Immature natural killer cell (primary cell): ENCODE data around the gene FUNDC2. TPM values are rescaled to one million over a fixed set of nuclear protein-coding genes. Genes with fewer than 3 reads are reported as not detected.

Experiments
- DNase-seq, 3 donors: peaks; one replicate each; pipeline ENCODE4 v3.0.0; 2022; ENCODE audit warnings: mixed read lengths in 1 of 3
- H3K27ac Mint-ChIP-seq, 6 donors: one replicate each; pipeline ENCODE4 v1.8.0; 2020; ENCODE audit warnings: mixed read lengths in 6 of 6, mild to moderate bottlenecking in 5 of 6, inconsistent platforms in 4 of 6, moderate library complexity in 3 of 6
- H3K27me3 Mint-ChIP-seq, 3 donors: one replicate each; pipeline ENCODE4 v1.8.0; 2020 to 2021; ENCODE audit warnings: low read depth in 3 of 3, mild to moderate bottlenecking in 3 of 3, mixed read lengths in 3 of 3, moderate library complexity in 3 of 3, inconsistent platforms in 1 of 3
- H3K36me3 Mint-ChIP-seq, 3 donors: one replicate each; pipeline ENCODE4 v1.8.0; 2020; ENCODE audit warnings: mixed read lengths in 3 of 3, inconsistent platforms in 2 of 3, mild to moderate bottlenecking in 2 of 3
- H3K4me1 Mint-ChIP-seq, 2 donors: one replicate each; pipeline ENCODE4 v1.8.0; 2020; ENCODE audit warnings: inconsistent platforms in 2 of 2, mild to moderate bottlenecking in 2 of 2, mixed read lengths in 2 of 2, moderate library complexity in 1 of 2
- H3K4me3 Mint-ChIP-seq, 5 donors: one replicate each; pipeline ENCODE4 v1.8.0; 2020; ENCODE audit warnings: mild to moderate bottlenecking in 5 of 5, mixed read lengths in 5 of 5, inconsistent platforms in 3 of 5, moderate library complexity in 3 of 5
- H3K9me3 Mint-ChIP-seq, 6 donors: one replicate each; pipeline ENCODE4 v1.8.0; 2020; ENCODE audit warnings: mild to moderate bottlenecking in 6 of 6, mixed read lengths in 6 of 6, inconsistent platforms in 4 of 6, moderate library complexity in 3 of 6
- polyA plus RNA-seq, 3 donors: library from polyadenylated mRNA; unstranded; fragments of 300-500 nt; fragmentation: Illumina TruSeq; gene quantifications; one replicate each; pipeline ENCODE4 v1.2.3, GENCODE V29; 2021

FUNDC2 gene
- polyA plus RNA-seq, 3 donors from 2014 or later, result 182 to 241 (median 234) TPM

DNA sequence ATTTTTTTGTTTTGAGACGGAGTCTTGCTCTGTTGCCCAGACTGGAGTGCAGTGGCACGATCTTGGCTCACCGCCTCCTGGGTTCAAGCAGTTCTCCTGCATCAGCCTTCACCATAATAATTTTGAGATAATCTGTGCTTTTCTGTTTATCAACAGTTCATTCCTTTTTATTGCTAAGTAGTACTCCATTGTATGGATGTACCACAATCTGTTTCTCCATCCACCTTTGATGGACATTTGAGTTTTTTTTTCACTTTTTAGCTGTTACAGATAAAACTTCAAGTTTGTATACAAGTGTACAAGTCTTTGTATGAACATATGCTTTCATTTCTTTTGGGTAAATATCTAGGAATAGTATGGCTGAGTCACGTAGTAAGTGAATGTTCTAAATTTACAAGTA, 9.0 kb downstream of the FUNDC2 start:
- peaks cover 1 to 7% of the 10 kb centered on the region in 2 donors for H3K4me1 Mint-ChIP-seq
- H3K27ac Mint-ChIP-seq, result no peak overlapping the region
- DNase-seq, result no peak
- no peak overlapping the region for H3K4me3 Mint-ChIP-seq
- H3K36me3 Mint-ChIP-seq, result peaks cover 4 to 22% (median 12%) of the 10 kb centered on the region in 3 donors
- peaks cover 0 to 2% (median 0%) of the 10 kb centered on the region in 6 donors for H3K9me3 Mint-ChIP-seq
- no peaks in the 10 kb centered on the region for H3K27me3 Mint-ChIP-seq

DNA sequence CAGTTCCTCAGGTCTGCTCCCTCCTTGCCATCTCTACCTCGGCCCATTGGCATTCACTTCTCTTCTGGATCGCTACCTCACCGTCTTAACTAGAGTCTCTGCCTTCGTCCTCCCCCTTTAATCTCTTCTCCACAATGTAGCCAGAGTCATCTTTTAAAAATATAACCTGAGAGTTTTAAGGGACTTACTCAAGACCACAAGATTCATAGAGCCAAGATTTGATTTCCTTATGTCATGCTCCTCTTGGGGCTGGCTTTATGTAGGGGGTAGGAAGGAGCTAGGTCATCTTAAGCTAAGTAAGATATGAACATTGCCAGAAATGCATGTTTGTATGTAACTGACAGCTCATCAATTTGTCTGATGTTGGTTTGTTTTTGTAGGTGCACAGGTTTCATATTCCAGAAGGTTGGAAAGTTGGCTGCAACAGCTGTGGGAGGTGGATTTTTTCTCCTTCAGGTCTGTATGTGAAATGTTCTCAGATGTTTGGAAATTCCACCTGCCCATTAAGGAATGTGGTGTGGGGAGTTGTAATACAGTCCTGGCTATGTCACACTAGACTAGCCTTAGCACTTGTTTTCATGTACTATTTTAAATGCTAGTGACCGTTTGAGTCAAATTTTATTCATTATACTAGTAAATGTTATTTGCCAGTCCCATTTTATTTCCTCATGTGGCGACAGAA, 19.6 kb downstream of the FUNDC2 start:
- Mint-ChIP-seq H3K9me3 (no peaks in the 10 kb centered on the region), H3K4me3 (no peak overlapping the region), H3K36me3 (no peaks in the 10 kb centered on the region), H3K27me3 (peaks cover 0 to 3% (median 0%) of the 10 kb centered on the region in 3 donors), H3K4me1 (peaks cover 2 to 6% of the 10 kb centered on the region in 2 donors), H3K27ac (no peak overlapping the region)
- DNase-seq, result no peak

DNA sequence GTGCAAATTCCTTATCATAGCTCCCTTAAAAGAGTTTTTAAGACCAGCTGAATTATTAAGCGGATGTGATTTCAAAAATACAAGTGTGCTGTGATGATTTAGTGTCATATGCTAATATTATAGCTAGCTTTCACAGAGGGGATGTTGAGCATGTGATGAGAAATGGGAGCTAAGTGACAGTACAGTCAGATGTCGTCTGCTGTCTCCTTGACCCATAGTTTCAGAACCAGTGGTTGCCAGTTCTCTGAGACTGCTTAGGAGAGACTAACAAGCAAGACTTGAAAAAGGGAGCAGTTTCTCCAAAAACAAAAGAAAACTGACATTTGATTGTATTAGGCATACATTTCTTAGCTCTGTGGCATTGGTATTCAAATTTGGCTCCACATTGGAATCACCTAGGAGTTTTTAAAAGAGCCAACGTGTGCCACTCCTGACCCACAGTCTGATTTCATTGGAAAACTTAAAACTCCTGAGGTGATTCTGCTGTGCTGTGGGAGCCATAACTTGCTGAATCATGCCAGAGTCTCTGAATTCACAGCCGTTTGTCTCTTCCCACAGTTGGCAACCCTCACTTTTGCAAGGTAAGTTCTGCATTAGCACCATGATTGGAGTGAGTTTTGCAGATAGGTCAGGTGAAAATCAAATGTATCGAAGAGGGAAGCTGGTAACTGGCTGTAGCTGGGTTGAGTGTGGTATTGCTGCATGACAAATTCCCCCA, 20.3 kb downstream of the FUNDC2 start:
- Mint-ChIP-seq H3K9me3 (no peaks in the 10 kb centered on the region), H3K27me3 (peaks cover 0 to 3% (median 2%) of the 10 kb centered on the region in 3 donors), H3K4me1 (peaks cover 2 to 6% of the 10 kb centered on the region in 2 donors), H3K36me3 (no peaks in the 10 kb centered on the region), H3K4me3 (no peak overlapping the region), H3K27ac (no peak overlapping the region)
- no peak for DNase-seq

DNA sequence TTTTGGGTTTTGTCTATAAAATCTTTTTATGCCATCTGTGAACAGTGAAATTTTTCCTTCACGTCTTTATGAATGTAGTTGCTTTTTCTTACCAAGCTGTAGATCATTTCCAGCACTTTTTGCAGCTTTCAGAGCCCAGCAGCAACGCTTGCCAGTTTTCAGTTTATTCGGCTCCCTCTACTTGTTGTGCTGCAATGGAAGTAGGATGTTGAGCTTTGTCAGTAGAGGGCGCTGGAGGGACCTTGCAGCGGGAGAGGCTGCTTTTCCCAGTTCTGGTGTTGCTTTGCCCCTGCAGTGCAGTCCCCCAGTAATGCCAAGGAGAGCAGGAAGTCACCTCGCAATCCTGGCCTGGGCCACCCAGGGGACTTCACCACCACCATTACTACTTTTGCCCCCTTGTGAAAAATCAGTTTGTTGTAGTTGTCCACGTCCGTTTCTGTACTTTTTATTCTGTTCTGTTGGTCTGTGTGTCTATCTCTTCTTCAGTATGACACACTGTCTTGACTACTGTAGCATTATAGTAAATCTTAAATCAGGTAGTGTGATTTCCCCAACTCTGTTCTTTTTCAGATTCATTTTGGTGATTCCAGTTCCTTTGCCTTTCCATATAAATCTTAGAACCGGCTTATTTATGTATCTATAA, 22.5 kb downstream of the FUNDC2 start:
- DNase-seq, result peak in 2 of 3 donors; percentile 40
- H3K27ac Mint-ChIP-seq, result peak overlapping the region in 2 of 6 donors; percentile 31 to 46
- H3K27me3 Mint-ChIP-seq, result peaks cover 2 to 4% (median 3%) of the 10 kb centered on the region in 3 donors
- no peak overlapping the region for H3K4me3 Mint-ChIP-seq
- H3K4me1 Mint-ChIP-seq, result peaks cover 2 to 6% of the 10 kb centered on the region in 2 donors
- H3K9me3 Mint-ChIP-seq, result no peaks in the 10 kb centered on the region
- H3K36me3 Mint-ChIP-seq, result no peaks in the 10 kb centered on the region

DNA sequence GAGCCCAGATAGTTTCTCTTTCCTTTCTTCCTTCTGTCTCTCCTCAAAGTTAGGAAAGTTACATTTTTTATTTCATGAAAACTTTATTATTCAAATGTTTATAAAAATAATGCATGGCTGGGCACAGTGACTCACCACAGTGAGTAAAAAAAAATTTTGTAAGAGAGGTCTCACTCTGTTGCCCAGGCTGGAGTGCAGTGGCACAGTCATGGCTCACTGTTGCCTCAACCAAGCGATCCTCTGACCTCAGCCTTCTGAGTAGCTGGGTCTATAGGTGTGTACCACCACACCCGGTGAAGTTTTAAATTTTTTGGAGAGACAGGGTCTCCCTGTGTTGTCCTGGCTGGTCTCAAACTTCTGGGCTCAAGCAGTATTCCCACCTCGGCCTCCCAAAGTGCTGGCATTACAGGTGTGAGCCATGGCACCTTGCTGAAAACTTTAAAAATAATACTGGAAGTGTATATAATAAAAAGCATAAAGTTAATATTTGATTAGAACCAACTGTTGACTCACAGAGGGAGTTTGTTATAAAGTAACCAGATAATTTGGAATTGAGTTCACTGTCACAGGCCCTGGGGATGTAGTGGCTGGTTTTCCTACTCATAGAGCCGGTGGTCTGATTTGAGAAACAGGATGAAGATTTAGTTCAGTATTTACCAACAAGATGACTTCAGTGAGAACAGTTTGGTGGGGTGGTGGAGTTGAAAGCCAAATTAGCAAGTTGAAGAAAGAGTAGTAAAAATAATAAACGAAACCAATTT, 26.3 kb downstream of the FUNDC2 start:
- Mint-ChIP-seq H3K4me1 (peaks cover 15 to 22% of the 10 kb centered on the region in 2 donors), H3K36me3 (no peaks in the 10 kb centered on the region), H3K27ac (peak overlapping the region in 4 of 6 donors; percentile 4 to 68 (median 40)), H3K27me3 (peaks cover 2 to 6% (median 4%) of the 10 kb centered on the region in 3 donors), H3K9me3 (no peaks in the 10 kb centered on the region), H3K4me3 (no peak overlapping the region)
- DNase-seq, result no peak

DNA sequence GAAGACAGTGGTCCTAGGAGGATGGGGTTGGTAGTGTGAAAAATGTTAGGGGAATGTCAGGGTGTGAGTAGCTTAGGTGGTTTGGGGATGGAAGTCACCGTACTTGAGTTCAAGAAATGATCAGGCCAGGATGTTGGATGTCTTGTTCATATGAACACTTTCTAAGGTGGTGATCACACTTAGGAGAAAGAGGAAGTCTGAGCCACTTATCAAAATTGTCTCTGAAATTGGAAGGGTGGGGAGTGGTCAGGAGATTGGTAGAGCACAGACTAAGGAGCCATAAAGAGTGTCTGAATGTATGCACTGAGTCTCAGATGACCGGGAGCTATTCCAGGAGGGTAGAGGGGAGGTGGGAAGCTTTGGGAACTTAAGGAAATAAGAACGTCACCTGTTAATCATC, 27.0 kb downstream of the FUNDC2 start:
- Mint-ChIP-seq H3K9me3 (no peaks in the 10 kb centered on the region), H3K4me1 (peaks cover 19 to 22% of the 10 kb centered on the region in 2 donors), H3K4me3 (no peak overlapping the region), H3K27me3 (peaks cover 2 to 6% (median 4%) of the 10 kb centered on the region in 3 donors), H3K27ac (peak overlapping the region in 2 of 6 donors; percentile 49 to 68), H3K36me3 (no peaks in the 10 kb centered on the region)
- no peak for DNase-seq

DNA sequence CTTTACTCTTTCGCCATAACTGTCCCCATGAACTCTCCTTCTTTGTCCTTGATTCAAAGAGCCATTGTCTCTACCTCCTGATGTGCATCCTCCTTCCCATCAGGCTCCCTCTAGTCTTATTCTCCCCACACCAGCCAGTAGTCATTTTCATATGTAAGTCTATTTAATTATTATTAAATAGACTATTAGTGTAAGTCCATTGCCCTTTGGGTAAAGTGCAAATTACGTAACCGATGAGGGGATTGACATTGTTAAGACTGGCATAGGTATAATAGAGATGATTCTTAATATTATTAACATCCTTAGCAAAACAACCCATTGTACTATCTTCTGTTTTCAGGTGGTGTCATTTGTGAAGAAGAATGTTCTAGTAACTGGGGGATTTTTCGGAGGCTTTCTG, 27.6 kb downstream of the FUNDC2 start:
- Mint-ChIP-seq H3K4me1 (peaks cover 17% of the 10 kb centered on the region in 2 donors), H3K4me3 (no peak overlapping the region), H3K27ac (peak overlapping the region in 1 of 6 donors; percentile 68), H3K36me3 (no peaks in the 10 kb centered on the region), H3K9me3 (no peaks in the 10 kb centered on the region), H3K27me3 (peaks cover 2 to 6% (median 4%) of the 10 kb centered on the region in 3 donors)
- DNase-seq, result no peak

DNA sequence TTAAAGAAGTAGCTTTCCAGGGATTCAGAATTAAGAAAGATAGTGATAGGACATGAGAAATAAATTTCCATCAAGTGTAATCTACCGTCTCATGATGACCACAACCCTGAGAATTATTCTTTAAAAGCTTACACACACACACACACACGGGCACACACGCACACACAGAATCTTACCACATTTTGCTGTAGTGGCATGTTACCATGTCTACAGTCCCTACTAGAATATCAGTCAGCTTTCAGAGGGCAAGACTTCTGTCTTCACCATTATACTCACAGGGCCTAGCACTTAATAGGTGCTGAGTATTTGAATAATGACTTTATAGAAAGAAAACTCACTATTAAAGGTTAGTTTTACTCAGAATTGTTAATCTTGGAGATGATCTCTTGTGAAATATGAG, 28.9 kb downstream of the FUNDC2 start:
- no peak for DNase-seq
- Mint-ChIP-seq H3K4me1 (peaks cover 17% of the 10 kb centered on the region in 2 donors), H3K9me3 (no peaks in the 10 kb centered on the region), H3K27me3 (peaks cover 2 to 6% (median 4%) of the 10 kb centered on the region in 3 donors), H3K4me3 (no peak overlapping the region), H3K36me3 (no peaks in the 10 kb centered on the region), H3K27ac (no peak overlapping the region)

DNA sequence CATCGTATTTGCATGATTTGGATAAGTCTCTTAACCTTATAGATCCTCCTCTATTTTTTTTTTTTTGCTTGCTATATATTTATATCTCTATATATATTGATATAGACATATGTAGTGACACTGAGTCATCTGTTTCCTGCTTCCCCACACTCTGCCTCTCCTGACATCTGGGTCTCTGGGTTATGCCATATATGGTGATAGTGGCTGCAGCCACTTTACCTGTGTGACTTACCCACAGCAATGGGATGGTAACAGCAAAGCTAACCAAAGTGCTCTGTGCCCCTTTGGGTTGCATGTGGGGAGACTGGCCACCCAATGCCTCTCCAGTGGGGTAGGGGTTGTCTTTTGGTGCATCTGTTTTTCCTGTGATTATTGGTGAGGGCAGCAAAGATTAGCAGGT, 29.8 kb downstream of the FUNDC2 start:
- no peak overlapping the region for H3K4me3 Mint-ChIP-seq
- no peak for DNase-seq
- H3K27me3 Mint-ChIP-seq, result peaks cover 2 to 6% (median 4%) of the 10 kb centered on the region in 3 donors
- peaks cover 17% of the 10 kb centered on the region in 2 donors for H3K4me1 Mint-ChIP-seq
- H3K36me3 Mint-ChIP-seq, result no peaks in the 10 kb centered on the region
- H3K9me3 Mint-ChIP-seq, result no peaks in the 10 kb centered on the region
- H3K27ac Mint-ChIP-seq, result peak overlapping the region in 2 of 6 donors; percentile 36 to 49

DNA sequence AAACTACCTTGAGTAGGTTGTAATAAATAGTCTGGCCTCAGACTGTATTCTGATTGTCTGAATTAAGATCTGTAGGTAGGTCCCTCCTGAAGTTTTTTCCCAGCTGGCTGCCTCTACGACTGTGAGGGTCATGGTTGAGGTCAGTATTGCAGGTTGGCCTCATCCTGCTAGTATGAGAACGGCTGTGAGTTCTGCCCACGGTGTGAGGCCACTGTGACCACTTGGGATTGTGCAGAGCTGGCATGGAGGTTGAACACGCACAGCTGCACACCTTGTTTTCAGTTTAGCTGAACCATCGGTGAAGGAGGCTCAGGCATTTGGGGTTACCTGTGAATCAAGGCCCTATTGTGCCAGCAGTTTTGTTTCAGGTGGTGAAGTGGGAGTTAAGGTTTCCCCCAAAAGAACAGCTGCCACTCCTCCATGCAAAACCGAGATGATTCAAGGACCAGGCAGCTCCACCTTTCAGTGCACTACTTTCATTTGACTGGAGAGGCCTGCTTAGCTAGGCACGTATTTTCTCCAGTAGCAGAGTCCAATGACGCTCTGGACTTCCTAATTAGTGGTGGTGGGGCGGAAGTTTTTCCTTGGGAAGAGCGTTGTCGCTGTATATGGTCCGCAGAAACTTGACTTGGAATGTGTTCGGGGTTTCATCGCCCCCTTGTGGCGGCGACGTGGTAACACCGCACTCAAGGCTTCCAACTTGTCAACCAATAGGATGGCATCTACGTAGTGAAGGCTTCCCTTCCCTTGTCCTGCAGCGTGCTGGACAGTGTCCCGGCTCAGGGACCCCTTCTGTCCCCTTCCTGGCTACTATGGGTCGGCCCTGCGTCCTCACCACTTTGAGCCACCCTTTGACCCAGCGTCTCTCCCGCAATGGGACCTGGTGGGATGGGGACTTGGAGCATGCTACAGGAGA, 30.5 kb downstream of the FUNDC2 start:
- Mint-ChIP-seq H3K27me3 (peaks cover 2 to 6% (median 6%) of the 10 kb centered on the region in 3 donors), H3K4me3 (peak overlapping the region; percentile 74 to 81 (median 74)), H3K9me3 (no peaks in the 10 kb centered on the region), H3K36me3 (peaks cover 0 to 4% (median 4%) of the 10 kb centered on the region in 3 donors), H3K4me1 (peaks cover 17% of the 10 kb centered on the region in 2 donors), H3K27ac (peak overlapping the region; percentile 9 to 74 (median 49))
- DNase-seq, result peak; percentile 46 to 56 (median 56)

DNA sequence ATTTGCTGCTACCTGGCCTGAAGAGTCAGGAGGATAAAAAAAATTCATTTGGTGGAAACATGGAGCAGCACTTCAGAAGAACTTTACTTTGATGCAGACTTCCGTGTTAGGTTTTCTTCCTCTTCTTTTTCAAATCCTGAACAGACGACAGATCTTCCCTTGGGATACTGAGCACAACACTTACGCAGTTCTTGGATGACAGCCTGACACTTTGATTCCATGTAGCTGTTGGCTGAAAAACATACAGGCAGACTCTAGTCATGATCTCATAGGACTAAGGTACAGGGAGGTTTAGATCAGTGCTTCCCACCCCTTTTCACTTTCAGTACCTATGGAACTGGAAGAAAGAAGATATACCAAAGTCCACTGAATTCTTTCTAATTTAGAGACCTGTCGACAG, 35.1 kb downstream of the FUNDC2 start:
- Mint-ChIP-seq H3K27me3 (peaks cover 0 to 5% (median 5%) of the 10 kb centered on the region in 3 donors), H3K36me3 (peaks cover 0 to 4% (median 4%) of the 10 kb centered on the region in 3 donors), H3K4me1 (peaks cover 13 to 17% of the 10 kb centered on the region in 2 donors), H3K27ac (no peak overlapping the region), H3K4me3 (no peak overlapping the region), H3K9me3 (no peaks in the 10 kb centered on the region)
- DNase-seq, result no peak

DNA sequence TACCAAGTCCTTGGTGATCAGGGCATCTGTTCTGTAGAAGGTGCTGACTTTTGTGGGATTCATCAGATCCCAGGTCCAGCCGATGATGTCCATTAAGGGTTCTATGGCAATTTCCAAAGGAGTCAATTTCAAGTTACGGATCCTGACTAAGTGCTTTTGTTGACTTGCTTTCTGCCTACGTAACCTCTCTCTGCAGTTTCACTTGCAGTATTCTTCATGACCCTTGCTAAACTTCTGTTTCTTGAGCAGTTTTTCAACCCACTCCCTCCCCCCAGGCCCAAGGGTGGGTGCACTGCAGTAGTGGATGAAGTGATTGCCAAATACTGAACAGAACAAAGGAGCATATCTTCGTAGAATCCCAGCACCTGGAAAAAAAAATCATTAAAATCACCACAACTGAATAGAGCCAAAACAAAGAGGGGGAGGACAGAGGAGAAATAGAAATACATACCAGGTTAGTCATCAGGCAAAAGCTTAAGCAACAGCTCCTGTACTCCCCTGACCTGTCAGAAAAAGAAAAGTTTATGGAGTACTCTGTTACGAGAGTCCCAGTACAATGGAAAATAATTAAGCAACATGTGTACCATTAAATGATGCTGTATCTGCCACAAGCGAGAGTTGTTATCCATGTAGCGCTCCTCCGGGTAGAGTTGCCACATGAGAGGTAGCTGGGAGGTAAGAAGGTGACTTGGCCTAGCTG, 38.5 kb downstream of the FUNDC2 start:
- H3K4me3 Mint-ChIP-seq, result no peak overlapping the region
- H3K4me1 Mint-ChIP-seq, result peaks cover 12 to 16% of the 10 kb centered on the region in 2 donors
- DNase-seq, result no peak
- no peaks in the 10 kb centered on the region for H3K9me3 Mint-ChIP-seq
- no peak overlapping the region for H3K27ac Mint-ChIP-seq
- H3K27me3 Mint-ChIP-seq, result peaks cover 0 to 5% (median 2%) of the 10 kb centered on the region in 3 donors
- peaks cover 0 to 4% (median 4%) of the 10 kb centered on the region in 3 donors for H3K36me3 Mint-ChIP-seq
